Measurements from ENCODE around the gene SEMA6D.

SEMA6D gene

DNA sequence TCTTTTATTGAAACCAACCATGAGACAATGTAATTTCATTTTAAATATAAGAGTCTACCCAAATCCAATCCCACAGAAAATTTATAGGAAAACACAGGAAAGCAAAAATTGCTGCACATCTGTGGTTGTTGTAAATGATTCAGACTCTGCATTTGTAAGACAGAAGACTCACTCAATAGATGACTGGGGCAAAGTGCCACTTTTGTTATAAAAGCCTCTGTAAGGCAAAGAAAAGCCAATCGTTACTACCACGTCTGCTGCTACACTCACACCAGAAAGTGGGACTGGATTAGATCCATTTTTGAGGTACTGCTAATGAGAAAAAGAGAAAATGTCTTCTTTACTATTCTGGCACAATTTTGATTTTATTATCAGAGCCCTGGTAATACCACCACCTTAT is 74.9 kb downstream of the SEMA6D start:
- DNase-seq: no peak

DNA sequence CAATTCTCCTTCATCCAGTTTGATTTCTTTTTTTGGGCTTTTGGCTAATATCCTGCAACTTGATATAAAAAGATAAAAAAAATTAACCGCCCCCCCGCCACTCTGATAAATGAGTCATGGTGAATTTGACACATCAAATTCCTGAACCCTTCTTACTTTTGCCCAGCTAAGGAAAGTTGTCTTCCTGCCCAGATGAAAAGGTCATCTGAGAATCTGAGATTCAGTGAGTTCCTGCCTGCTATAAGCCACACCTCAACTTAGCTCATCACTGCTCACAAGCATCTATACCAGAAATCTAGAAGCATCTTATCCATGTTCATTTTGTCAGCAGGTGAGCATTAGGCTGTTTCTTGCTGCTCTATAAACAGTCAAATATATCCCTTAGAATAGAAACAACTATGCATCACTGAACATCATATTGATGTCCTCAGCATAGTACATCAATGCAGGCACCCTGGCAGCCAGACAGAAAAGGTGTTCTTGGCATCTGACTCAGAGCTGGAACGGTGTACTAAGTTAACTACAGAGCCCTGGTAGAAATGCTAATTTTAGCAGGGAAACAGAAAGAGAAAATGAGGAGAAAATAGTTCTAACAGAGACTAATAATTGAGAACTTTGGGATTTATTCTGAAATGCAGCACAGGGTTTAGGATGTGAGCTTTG is 77.1 kb downstream of the SEMA6D start:
- no peak for DNase-seq

DNA sequence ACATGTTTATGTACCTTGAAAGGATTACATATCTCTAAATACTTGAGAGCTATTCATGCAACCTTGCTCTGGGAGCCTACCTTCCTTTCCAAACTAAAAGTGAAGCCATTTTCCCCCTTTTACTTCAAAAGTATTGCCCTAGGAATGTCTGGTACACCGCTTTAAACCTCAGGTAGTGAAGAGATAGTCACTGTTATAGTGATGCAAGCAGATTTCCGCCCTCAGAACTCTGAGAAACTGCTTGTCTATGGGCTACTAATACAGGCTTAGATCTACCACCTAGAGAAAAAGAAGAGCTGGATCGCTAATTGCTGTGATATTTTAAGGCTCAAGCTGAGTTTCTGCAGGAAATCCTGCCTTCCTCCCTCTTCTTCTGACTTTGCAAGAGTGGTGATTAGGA is 78.6 kb downstream of the SEMA6D start:
- DNase-seq: no peak

DNA sequence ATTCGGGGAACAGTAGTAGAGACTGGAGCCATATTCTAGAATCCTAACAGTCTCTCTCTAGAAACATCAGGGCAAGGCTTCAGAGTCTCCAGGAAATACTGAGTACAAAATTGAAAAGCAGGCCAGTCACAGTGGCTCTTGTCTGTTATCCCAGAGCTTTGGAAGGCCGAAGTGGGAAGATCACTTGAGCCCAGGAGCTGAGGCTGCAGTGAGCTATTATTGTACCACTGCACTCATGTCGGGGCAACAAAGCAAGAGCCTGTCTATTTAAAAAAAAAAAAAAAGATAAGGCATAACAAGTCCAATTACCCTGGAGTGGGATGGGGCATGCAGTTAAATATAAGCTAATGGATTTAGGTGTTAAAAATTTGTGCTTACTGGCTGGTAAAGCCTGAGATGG is 79.0 kb downstream of the SEMA6D start:
- no peak for DNase-seq

DNA sequence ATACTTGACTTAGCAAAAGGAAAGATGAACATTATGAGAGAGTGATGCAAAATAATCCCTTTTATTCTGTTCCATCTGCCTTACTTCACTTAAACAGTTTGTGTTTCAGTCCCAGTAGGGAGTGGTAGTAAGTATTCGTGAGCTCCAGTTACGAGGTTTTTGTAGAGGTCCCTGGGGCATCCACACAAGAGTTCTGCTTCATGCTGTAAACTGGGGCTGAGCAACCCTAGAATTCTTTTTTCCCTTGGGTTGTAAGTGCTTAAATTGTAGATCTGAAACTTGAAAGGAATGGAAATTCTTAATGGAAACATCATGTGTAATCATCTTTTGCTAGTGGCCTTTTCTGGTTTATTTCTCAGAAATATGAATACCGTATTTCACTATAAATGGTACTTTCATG is 79.5 kb downstream of the SEMA6D start:
- no peak for DNase-seq

DNA sequence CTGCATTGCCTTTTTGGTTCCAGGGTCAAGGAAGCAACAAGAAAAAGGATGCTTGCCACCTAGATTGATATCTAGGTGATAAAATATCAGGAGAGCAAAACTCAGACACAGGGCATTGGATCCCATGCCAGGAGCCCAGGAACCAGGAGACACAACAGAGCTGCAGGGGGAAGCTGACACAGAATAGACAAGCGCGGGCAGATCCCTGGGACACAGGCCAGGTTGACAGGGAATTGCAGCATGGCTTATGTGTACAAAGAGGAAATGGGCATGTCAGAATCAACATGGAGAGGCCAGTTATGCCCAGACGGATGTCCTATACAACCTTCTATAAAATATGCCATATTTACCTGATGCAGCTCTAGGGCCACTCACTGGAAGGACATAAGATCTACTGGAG is 84.2 kb downstream of the SEMA6D start:
- DNase-seq: no peak

DNA sequence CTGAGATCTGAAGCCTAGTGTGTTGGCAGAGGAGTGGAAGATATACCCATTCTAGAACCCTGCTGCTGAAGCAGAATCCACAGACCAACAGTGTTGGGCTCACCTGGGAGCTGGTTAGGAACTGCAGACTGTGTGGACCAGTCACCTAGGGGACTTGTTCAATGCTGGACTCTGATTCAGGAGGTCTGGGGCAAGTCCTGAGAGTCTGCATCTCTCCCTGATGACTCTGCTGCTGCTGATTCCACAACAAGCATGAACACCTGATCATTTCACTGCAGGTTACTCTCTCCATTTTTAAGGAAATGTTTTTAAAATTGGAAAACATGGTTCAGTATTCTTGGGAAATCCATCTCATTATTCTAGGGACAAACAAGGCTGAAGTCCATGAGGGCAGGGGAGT is 84.9 kb downstream of the SEMA6D start:
- DNase-seq: no peak

DNA sequence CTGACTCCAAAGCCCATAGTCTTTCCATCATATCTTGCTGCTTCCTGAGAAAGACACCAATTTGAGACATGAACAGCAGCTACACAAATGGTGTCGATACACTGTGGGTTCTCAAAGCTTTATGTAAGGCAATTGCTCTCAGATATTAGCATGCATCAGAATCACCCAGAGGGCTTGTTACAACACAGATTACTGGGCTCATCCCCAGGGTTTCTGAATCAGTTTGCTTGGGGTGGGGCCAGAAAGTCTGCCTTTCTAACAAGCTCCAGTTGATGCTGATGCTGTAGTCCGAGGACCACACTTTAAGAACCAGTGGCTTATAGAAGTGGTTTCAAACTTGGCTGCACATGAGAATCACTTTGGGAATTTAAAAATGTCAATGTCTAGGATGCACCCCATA is 86.5 kb downstream of the SEMA6D start:
- DNase-seq: no peak

DNA sequence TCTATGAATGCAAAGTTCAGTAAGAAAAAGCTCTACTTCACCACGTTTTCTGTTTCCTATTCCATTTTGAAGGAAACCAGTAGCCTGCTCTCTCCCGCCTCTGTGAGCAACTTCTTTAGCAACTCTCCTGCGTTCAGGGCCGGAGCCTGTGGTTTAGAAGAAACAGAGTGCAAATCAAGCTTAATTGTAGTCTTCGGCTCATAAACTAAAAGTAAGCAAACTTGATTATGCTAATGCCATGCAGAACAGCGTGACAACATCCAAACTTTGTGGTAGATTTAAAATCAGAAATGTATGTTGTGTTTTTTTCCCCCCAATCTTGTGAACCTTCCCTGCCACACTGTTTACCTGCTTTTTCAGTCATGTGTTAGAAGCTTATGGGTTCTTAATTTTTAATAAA is 87.4 kb downstream of the SEMA6D start:
- no peak for DNase-seq

DNA sequence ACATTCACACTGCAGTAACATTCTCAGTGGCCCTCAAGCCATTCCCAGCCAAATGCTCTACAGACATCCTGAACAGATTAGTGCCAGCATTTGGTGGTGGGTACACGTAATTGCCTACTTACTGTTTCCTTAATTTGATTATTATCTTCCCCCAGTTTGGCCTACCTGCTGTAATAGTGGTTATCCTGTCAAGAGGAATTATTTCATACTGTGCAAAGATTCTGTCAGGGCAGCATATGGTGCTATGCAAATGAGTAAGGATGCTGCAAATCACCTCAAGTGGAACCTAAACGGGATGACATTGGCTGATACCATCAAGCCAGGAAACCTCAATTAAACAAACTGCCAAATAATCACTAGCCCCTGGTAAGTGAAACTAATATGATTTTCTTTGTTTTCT is 88.7 kb downstream of the SEMA6D start:
- DNase-seq: no peak

DNA sequence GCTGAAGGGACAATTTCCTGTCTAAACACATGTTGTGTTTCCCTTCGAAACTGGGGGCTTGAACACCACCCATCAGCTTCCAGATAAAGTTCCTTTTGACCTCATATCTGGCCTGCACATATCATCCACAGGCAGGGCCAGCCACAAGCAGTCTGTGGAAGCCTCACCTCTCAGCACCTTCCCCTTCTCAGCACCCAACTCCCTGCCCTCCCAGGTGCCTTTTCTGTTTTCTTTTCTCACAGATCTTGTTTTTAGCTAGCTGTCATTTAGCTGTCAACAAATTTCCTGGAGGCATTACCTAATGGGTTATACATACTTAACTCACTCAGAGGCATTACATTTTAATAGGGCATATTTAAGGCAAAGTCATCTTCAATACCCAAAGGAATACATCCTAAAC is 93.9 kb downstream of the SEMA6D start:
- DNase-seq: no peak

DNA sequence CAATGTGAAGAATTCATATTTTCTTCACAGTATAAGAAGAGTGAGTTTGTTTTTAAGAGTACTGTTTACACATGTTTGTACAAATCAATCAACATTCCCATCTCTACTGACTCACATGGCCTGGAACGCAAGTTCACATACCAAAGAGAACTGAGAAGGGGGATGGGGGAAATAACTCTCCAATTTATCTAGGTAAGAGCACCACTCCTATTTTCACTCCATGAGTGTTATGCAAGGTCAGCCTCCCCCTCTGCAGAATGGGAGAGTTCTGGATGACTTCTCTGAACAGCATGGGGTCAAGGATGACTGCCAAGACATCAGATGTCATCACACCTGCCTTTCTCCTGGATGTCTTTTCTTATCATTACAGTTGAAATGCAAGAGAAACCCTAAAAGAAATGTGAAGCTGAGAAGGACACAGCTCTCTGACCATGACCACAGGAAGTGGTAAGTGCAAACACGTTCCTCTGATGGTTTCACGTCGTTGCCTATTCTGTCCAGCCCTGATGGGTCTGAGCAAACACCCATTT is 95.2 kb downstream of the SEMA6D start:
- no peak for DNase-seq

DNA sequence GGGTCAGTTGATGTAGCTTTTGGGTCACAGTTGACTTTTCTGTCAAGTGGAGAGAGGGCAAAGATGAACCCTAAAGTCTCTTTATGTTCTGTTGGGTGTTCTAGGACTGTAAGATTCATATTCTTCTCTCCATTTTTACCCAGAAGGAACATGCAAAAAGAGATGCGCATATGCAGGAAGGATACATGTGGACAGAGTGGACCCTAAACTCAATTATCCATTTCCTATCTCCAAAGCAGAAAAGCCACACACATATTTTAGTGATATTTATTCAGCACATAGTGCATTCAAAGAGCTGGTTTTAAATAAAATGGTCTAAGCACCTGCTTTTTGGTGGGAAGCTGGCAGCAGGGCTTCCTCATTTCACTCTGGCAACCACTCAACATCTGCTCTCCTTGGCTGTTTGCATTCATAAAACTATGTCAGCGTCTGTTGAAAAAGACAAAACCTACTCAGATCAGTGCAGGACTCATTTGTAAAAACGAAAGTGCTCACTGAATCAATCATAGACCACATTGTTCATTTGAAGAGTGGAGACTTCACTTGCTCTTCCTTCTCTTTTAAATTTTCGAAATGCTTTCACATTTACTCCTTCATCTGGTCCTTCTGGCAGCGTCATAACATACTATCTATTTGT is 96.6 kb downstream of the SEMA6D start:
- DNase-seq: no peak

DNA sequence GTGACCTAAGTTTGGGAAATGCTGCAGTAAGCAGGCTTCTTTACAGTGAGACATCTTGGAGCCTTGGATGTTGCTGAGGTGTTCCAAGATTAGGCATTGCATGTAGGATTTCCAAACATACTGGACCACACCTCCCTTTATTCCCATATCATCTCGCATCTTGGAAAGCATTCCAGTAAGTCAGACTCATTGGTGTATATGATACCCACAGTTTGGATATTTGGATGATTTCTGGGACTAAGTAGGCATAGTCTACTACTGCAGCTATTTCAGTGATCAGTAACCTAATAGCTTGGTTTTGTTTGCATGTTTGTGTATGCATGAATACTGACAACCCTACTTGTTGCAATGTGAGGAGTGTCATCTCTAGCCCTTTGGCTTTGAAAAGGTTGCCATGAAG is 97.3 kb downstream of the SEMA6D start:
- DNase-seq: no peak

DNA sequence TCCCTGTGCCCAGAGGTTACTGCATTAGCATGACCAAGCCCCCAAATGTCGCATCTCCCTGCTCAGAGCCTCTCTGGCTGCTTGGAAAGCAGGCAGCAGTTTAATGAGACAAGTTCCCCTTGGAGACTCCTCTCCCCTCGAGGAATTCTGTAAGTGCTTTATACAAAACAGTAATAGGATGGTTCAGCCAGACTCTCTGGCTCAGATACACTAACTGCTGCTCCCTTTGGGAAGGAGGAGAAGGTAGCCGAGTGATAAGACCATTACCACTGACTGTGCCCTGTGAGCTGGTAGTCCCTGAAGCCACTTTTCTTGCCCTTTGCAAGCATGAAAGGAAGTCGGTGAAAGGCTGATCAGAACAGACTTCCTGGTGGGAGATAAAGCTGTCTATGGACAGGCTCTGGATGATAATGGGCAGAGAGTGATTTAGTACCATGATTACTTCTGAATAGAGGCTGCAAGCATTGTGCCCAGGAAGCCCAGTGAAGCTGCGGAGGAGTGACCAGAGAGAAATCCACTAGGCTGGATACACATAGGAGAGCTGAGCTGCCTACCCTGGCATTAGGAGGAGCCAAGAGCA is 100.8 kb downstream of the SEMA6D start:
- DNase-seq: no peak

DNA sequence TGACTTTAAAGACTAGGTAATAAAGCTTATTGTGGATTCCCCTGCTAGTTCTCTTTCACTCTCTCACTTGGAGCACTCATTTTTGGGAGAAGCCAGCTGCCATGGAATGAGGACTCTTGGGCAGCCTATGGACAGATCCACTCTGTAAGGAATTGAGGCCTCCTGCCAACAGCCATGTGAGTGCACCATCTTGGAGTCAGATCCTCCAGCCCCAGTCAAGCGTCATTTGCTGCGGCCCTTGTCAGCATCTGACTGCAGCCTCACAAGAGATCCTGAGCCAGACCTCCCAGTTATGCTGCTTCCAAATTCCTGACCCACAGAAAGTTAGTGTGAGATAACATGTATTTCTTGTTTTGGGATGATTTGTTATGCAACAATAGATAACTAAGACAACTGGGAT is 101.9 kb downstream of the SEMA6D start:
- DNase-seq: no peak

DNA sequence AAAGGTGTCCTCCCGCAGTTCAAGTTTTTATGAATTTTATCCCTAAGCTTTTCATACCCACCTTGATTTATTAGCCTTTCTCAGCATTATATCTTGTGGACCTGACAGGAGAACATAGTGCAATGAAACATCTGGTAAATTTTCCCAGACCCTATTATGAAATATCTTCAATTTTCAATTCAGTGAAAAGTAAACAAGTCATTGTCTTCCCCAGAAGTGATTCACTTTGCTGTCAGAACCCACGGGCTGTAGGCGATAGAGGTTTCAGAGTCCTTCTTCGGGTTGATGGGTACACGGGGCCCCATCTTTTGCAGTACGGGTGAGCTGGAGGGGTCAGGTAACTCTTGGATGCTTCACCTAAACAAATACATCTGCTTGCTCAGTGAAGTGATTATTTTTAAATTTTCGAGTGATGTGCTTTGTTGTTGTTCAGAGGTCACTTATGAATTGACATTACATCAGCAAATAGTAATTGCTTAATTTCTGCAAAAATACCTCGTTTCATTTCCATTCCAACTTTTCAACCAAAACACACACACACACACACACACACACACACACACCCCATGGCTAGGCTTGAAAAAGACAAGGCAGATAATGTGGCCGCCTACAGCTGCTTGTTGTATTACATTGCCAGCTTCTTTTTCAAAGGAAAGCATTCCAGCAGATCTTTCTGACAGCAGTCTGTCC is 102.9 kb downstream of the SEMA6D start:
- no peak for DNase-seq

DNA sequence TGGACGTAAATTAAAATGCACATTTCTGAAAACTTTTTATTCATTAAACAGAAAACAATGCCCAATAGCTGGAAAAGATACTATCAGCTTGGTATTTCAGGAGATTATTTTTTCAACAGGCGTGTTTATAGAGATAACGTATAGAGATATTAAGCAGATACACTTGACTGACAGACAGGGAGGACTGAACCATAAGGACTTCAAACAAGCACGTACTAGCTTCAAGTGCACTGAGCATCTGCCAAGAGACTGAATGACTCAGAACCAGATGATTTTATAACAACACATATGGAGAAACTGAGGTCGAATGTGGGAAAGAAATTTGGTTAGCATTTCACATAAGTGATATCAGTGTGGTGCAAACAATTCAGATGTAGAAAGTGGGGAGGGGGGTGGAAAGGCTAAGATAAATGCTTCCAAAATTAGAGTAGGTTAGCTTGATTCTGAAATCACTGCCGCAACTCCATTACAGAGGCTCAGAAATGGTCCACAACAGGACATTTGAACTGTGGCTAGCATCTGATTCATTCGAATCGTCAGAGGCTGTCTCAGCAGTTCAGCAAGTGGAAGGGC is 103.5 kb downstream of the SEMA6D start:
- no peak for DNase-seq

DNA sequence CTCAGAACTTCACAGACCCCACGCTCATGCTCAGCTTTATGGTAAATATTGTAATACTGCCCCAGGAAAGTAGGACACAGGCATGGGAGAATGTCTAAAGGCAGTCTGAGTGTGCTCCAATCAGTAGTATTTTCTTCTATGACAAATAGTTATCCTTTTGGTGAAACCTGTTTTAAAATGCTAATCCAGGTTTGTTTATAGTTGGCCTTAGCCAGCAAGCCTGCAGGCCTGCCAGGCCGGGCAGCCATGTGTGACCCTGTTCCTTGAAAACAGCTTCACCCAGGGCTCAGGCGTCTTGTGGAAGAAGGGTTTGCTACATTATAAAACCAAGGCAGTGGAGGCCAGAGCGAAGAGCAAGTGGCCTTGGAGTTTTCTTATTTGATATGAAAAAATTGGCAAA is 104.7 kb downstream of the SEMA6D start:
- DNase-seq: no peak
